ENCODE measurements around the gene P4HA1. TPM values are rescaled to one million over a fixed set of nuclear protein-coding genes. Genes with fewer than 3 reads are reported as not detected.
A peak's percentile ranks its signal among the peaks of the same experiment; 100 is the strongest.

Gene P4HA1
- total and polyA plus RNA-seq, 9 of the 15 experiments (the other 6 are each of a cell fraction or from before 2014, with no cell fraction given) = 20.2 to 177 (median 28.6) TPM

GRCh38 chr10:73058057-73058591 is 38.5 kb downstream of the P4HA1 start:
- H3K79me2 ChIP-seq (ENCODE audit: control insufficient read depth, insufficient read depth, low read length) = no peaks in the 10 kb centered on the region
- POLR2A ChIA-PET = interaction anchor here (0.8 to 1.1 kb wide), 3 partner anchors 10 to 25 kb away, joined by 3 read pairs; no protein-coding TSS in a partner anchor
- H3K9me3 ChIP-seq (replicated peaks; ENCODE audit: control insufficient read depth, insufficient read depth, low read depth, low read length) = no peaks in the 10 kb centered on the region
- H3K9me1 ChIP-seq (ENCODE audit: control insufficient read depth, insufficient read depth, low read length) = no peaks in the 10 kb centered on the region
- H3K4me3 ChIP-seq = no peak overlapping the region
- FAIRE-seq (no peak), DNase-seq (ENCODE audit: extremely low read depth in 1 of 4, low spot score in 3 of 4) (no peak), ATAC-seq (no peak)
- in situ Hi-C loops (cut with MboI) (loop anchor here (5.0 kb wide), 1 partner anchor 36 kb away; no protein-coding TSS in a partner anchor), intact Hi-C loops (cut with micrococcal nuclease) (no loop called here)
- WGBS (ENCODE audit: insufficient coverage, low coverage, missing lambda C conversion rate) = 80% methylated on average over 3 of the region's 6 CpGs
- no TSS peak for BruUV-seq (replicated peaks)
- no peak overlapping the region for H3K4me2 ChIP-seq (ENCODE audit: insufficient read depth, low read length)
- H2AFZ ChIP-seq (ENCODE audit: low read depth, low read length) = no peak overlapping the region
- H3K9ac ChIP-seq (ENCODE audit: insufficient read depth in 1 of 2, low read depth in 2 of 2, low read length in 2 of 2) = no peak overlapping the region
- H3K36me3 ChIP-seq (ENCODE audit: control insufficient read depth, insufficient read depth, low read length) = peaks cover 54% of the 10 kb centered on the region
- CTCF ChIA-PET (ENCODE audit: low intra/inter-chr PET ratio) = no interaction called here
- H4K20me1 ChIP-seq (replicated peaks; ENCODE audit: control insufficient read depth, insufficient read depth, low read length) = no peaks in the 10 kb centered on the region
- H3K27ac ChIP-seq (ENCODE audit: extremely low read depth, low read depth, low read length) = no peak overlapping the region
- TF ChIP-seq PTTG1 (tag; IDR thresholded peaks at IDR 0.05; ENCODE audit: low read depth) (peak; percentile 54; the same call in 1 of the 2 replicates), TAF7 (tag; IDR thresholded peaks at IDR 0.05) (0 out of 2 replicates have a peak, but pooled peaks have one; percentile 7), DMBX1 (CRISPR knock-in tag; IDR thresholded peaks at IDR 0.05; ENCODE audit: borderline replicate concordance) (peak; percentile 29; the same call in 1 of the 2 replicates), ZNF668 (CRISPR knock-in tag; IDR thresholded peaks at IDR 0.05) (peak; percentile 36; the same call in 1 of the 2 replicates), PHF20 (IDR thresholded peaks at IDR 0.05; ENCODE audit: partially characterized antibody) (no peak), SRF (CRISPR knock-in tag; IDR thresholded peaks at IDR 0.05) (no peak), HDAC8 (tag; IDR thresholded peaks at IDR 0.05) (0 out of 2 replicates have a peak, but pooled peaks have one; percentile 45), COPS2 (conservative IDR thresholded peaks at IDR 0.05) (no peak), ZBTB17 (CRISPR knock-in tag; IDR thresholded peaks at IDR 0.05) (0 out of 2 replicates have a peak, but pooled peaks have one; percentile 52), ARID1B (IDR thresholded peaks at IDR 0.05) (no peak), ZNF592 (IDR thresholded peaks at IDR 0.05) (peak; percentile 74), PCBP1 (IDR thresholded peaks at IDR 0.05; ENCODE audit: low read depth, low read length, poor library complexity, severe bottlenecking) (no peak), NR4A1 (CRISPR knock-in tag; IDR thresholded peaks at IDR 0.05) (no peak), NR4A1 (tag; IDR thresholded peaks at IDR 0.05) (0 out of 2 replicates have a peak, but pooled peaks have one; percentile 59), ZBTB9 (CRISPR knock-in tag; IDR thresholded peaks at IDR 0.05) (peak; percentile 59; the same call in 1 of the 2 replicates), PTRF (tag; IDR thresholded peaks at IDR 0.05) (0 out of 2 replicates have a peak, but pooled peaks have one; percentile 19)
- no peaks in the 10 kb centered on the region for H3K27me3 ChIP-seq (ENCODE audit: control insufficient read depth in 2 of 2, insufficient read depth in 2 of 2, low read length in 2 of 2)
- no peaks in the 10 kb centered on the region for H3K4me1 ChIP-seq (replicated peaks in 1 of 2; ENCODE audit: control insufficient read depth in 2 of 2, insufficient read depth in 2 of 2, low read length in 2 of 2)
